ENCODE data around the gene STARD9. TPM values are rescaled to one million over a fixed set of nuclear protein-coding genes. Genes with fewer than 3 reads are reported as not detected.
A peak's percentile ranks its signal among the peaks of the same experiment; 100 is the strongest.

Gene STARD9
- total and polyA plus RNA-seq, 2 experiments from 2014 or later, result 1.8 to 6.2 TPM

DNA sequence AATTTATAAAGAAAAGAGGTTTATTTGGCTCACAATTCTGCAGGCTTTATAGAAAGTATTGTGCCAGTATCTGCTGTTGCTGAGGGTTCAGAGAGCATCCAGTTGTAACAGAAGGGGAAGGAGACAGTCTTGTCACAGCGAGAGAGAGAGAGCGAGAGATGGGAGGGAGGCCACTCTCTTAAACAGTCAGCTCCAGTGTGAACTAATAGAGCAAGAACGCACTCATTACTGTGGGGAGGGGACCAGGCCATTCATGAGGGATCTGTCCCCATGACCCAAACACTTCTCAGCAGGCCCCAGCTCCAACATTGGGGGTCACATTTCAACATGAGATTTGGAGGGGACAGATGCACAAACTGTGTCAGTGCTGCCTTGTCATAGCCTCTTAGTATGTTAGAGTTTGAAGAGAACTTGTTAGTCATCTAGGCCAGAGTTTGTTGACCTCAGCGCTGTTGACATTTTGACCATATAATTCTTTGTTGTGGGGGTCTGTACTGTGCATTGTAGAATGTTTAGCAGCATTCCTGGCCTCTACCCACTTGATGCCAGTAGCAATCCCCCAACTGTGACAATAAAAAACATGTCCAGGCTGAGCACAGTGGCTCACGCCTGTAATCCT is 15.3 kb downstream of the STARD9 start:
- no peak for DNase-seq (ENCODE audit: low spot score)
- no peaks in the 10 kb centered on the region for H3K79me2 ChIP-seq (replicated peaks; ENCODE audit: insufficient read depth)
- H3F3A ChIP-seq (replicated peaks; ENCODE audit: low read depth), result no peaks in the 10 kb centered on the region
- no peaks in the 10 kb centered on the region for H3K27me3 Mint-ChIP-seq (ENCODE audit: insufficient read depth, low read depth, poor library complexity)
- H3K9me2 ChIP-seq (ENCODE audit: insufficient read depth), result no peaks in the 10 kb centered on the region
- no peak for ATAC-seq
- no peak overlapping the region; the same call in 1 of the 2 replicates for H3K27ac Mint-ChIP-seq
- H4K20me1 ChIP-seq (replicated peaks; ENCODE audit: insufficient read depth), result no peaks in the 10 kb centered on the region
- no peak overlapping the region for H3K4me2 ChIP-seq
- TF ChIP-seq, protein P1, sequence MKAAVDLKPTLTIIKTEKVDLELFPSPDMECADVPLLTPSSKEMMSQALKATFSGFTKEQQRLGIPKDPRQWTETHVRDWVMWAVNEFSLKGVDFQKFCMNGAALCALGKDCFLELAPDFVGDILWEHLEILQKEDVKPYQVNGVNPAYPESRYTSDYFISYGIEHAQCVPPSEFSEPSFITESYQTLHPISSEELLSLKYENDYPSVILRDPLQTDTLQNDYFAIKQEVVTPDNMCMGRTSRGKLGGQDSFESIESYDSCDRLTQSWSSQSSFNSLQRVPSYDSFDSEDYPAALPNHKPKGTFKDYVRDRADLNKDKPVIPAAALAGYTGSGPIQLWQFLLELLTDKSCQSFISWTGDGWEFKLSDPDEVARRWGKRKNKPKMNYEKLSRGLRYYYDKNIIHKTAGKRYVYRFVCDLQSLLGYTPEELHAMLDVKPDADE (IDR thresholded peaks at IDR 0.05), result no peak
- no peak for TF ChIP-seq EZH2phosphoT487 (IDR thresholded peaks at IDR 0.05; ENCODE audit: unreplicated experiment)
- no peak for TF ChIP-seq ZNF114 (CRISPR knock-in tag; IDR thresholded peaks at IDR 0.05)
- TF ChIP-seq POLR2AphosphoS5 (IDR thresholded peaks at IDR 0.05; ENCODE audit: low read depth), result no peak
- TF ChIP-seq ZNF331 (CRISPR knock-in tag; IDR thresholded peaks at IDR 0.05; ENCODE audit: low read depth), result no peak
- no peak for TF ChIP-seq ZNF462 (CRISPR knock-in tag; IDR thresholded peaks at IDR 0.05)
- TF ChIP-seq CREB1 (CRISPR knock-in tag; IDR thresholded peaks at IDR 0.05; ENCODE audit: low read depth), result no peak
- TF ChIP-seq, protein P2, sequence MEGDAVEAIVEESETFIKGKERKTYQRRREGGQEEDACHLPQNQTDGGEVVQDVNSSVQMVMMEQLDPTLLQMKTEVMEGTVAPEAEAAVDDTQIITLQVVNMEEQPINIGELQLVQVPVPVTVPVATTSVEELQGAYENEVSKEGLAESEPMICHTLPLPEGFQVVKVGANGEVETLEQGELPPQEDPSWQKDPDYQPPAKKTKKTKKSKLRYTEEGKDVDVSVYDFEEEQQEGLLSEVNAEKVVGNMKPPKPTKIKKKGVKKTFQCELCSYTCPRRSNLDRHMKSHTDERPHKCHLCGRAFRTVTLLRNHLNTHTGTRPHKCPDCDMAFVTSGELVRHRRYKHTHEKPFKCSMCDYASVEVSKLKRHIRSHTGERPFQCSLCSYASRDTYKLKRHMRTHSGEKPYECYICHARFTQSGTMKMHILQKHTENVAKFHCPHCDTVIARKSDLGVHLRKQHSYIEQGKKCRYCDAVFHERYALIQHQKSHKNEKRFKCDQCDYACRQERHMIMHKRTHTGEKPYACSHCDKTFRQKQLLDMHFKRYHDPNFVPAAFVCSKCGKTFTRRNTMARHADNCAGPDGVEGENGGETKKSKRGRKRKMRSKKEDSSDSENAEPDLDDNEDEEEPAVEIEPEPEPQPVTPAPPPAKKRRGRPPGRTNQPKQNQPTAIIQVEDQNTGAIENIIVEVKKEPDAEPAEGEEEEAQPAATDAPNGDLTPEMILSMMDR (conservative IDR thresholded peaks at IDR 0.05; ENCODE audit: low read depth in 2 of 2), result no peak
- TF ChIP-seq JUNB (IDR thresholded peaks at IDR 0.05; ENCODE audit: unreplicated experiment), result no peak
- no peak for TF ChIP-seq REST (IDR thresholded peaks at IDR 0.05; ENCODE audit: unreplicated experiment)
- TF ChIP-seq NANOG (IDR thresholded peaks at IDR 0.05; ENCODE audit: borderline replicate concordance), result no peak
- no peak for TF ChIP-seq STAT1 (IDR thresholded peaks at IDR 0.05; ENCODE audit: unreplicated experiment)
- TF ChIP-seq EZH2 (IDR thresholded peaks at IDR 0.05; ENCODE audit: low read depth, unreplicated experiment), result no peak
- H3K4me3 ChIP-seq, result no peak overlapping the region
- peaks cover 9% of the 10 kb centered on the region for H3K4me1 Mint-ChIP-seq
- 0 out of 2 replicates have a peak overlapping the region, but pooled peaks have one; percentile 10 for H3K27ac ChIP-seq (ENCODE audit: low read depth)
- no peak overlapping the region for H2AFZ ChIP-seq
- H3K27me3 ChIP-seq (ENCODE audit: insufficient read depth), result no peaks in the 10 kb centered on the region
- H3K36me3 ChIP-seq (ENCODE audit: insufficient read depth), result no peaks in the 10 kb centered on the region
- no peak overlapping the region for H3K4me3 Mint-ChIP-seq
- no peaks in the 10 kb centered on the region for H3K9me3 Mint-ChIP-seq
- peaks cover 2% of the 10 kb centered on the region; the same call in 1 of the 3 replicates for H3K36me3 Mint-ChIP-seq (ENCODE audit: low read depth)
- H3K4me1 ChIP-seq (ENCODE audit: insufficient read depth), result no peaks in the 10 kb centered on the region; the same call in 1 of the 2 replicates

Measured in GM23338 (cell line).